NCI-H1694 (cell line): Measurements from ENCODE around the gene BAG2.

ENCODE experiments used
- DNase-seq: peaks from one replicate; lab custom pipeline; 2025; lab: John Stamatoyannopoulos, UW

The BAG2 gene

DNA sequence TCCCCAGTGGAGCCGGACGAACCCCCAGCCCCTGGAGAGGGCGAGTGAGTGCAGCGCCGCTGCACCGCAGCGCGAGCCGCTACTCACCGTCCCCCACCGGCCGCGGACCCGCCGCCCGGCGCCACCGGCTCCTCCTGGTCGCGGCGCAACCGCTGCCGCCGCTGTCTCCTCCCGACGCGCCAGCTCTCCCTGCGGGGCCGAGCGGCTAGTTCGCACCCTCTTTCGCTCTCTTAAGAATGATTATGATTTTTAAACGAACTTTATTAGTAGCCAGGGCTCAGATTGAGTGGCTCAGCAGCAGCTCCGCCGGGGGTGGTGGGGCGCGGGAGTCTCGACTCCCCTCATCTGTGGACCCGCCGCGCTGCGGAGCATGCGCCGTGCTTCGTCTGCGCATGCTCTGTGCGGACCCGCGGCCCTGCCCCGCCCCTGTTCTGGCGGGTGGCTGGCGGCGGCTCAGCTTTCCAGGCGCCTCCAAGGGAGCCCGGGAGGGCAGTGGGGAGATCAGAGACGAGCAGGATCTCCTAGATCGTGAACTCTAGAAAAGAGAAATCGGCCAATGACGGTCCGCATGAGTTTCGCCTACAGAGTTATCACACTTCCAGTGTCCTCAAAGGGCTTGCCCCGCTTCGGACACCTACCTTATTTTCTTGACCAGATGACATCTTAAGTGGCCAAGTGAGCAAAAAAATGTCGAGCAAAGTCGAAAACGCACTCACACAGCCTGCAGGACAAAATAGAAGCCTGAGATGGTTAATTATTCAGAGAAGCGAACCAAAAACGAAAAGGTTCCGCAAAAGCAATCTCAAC is 50.0 kb downstream of the BAG2 start, which contains the start of gene RAB23:
TSS of gene RAB23 (minus strand) at position 372 of the 807 bp plus-strand sequence. CDS start 11,927 bp downstream, outside the sequence.
- peak; percentile 18 for DNase-seq

DNA sequence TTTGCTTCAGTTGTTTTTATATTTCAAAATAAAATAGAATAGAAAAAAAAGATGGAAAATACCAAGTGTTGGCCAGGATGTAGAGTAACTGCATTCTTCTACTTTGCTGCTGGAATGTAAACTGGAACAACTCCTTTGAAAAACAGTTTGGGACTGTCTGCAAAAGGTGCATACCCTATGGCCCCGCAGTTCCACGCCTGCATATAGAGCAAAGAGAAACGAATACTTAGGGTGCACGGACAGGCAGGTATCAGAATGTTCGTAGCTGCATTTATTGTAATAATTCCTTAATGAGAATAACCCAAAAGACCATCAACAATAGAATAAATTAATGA is 50.6 kb downstream of the BAG2 start:
- no peak for DNase-seq

DNA sequence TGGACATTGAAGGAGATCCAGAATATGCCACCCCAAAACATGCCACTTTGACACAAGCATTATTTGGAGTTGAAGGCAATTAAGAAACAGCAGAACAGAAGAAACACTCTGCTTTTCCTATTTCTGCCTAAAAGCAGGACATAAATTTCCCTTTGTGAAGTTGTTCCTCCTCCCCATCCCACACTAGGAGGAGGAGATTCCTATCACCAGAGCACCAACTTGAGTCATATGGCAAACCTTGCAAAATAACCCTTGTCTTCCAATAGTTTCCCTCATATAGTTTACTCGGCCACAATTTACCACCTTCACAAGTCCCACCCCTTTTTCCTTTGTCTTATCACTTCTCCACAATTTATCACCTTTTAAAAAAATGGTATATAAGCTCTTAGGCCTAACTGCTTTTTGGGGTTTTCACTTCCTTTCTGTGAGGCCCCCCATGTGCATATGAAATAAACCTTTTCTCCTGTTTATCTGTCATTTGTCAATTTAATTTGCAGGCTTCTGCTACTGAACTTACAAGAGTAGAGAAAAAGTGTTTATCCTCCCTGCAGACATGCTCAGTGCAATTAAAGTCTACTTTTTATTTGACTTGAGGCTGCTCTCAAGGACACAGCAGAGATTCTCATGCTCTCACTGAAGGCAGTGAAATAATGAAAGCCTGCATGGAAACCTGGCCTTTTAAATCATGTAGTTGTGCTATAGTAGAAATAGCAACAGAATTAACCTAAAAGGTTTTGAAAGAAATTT is 52.8 kb downstream of the BAG2 start:
- no peak for DNase-seq

DNA sequence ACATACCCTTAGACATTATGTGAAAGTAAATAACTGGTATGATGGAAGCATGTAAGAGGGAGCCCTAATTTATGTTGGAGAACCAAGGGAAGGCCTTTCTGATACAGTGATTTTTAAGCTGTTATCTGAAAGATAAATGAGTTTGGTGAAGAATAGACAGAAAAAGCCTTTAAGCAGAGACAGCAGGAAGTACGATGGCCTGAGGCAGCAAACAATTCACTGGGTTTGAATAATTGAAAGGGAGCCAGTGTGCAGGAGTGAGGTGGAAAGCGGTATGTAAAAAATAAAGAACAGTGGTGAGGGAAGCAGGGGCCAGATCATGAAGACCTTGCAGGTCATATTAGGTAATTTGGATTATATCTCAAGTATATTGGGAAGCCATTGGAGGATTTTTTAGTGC is 54.1 kb downstream of the BAG2 start:
- no peak for DNase-seq
